OCI-LY1 (cell line): Measurements from ENCODE around the gene EXOSC7.

ENCODE experiments used
- CTCF ChIP-seq: fragments of 200-600 bp; sonication (generic), shearing (Covaris generic); IDR thresholded peaks from 2 replicates; pipeline ENCODE4 v1.5.1; 2017; ENCODE audit warnings: mild to moderate bottlenecking, antibody characterized with exemption, low read length, moderate library complexity, mixed read lengths
- EZH2 ChIP-seq: fragments of 200-600 bp; sonication (generic), shearing (Covaris generic); IDR thresholded peaks from 2 replicates; pipeline ENCODE4 v1.8.0; 2017; ENCODE audit warnings: borderline replicate concordance, mixed run types, mild to moderate bottlenecking, antibody characterized with exemption, low read length, moderate library complexity, mixed read lengths

GRCh38 chr3:45010811-45011333 lies 34.8 kb downstream of the EXOSC7 start:
- TF ChIP-seq CTCF (no peak), EZH2 (no peak)
